ENCODE measurements around the gene TLN1. TPM values are rescaled to one million over a fixed set of nuclear protein-coding genes. Genes with fewer than 3 reads are reported as not detected.

Gene TLN1
- total RNA-seq, 4 donors from 2014 or later: 934 to 1,435 (median 1,196) TPM

- H3K27me3 ChIP-seq: no peaks in the 10 kb centered on the region
- TF ChIP-seq EP300 (IDR thresholded peaks at IDR 0.05) (no peak), CTCF (IDR thresholded peaks at IDR 0.05) (no peak), POLR2AphosphoS5 (IDR thresholded peaks at IDR 0.05) (no peak), POLR2A (IDR thresholded peaks at IDR 0.05; ENCODE audit: low read depth) (no peak)
- intact Hi-C loops (cut with DNase I): no loop called here
- H3K4me3 ChIP-seq: no peak overlapping the region
- 87% methylated on average over 5 of the region's 6 CpGs for WGBS
- H3K27ac ChIP-seq (replicated peaks in 1 of 4): no peak overlapping the region
- no peak for DNase-seq (ENCODE audit: extremely low spot score)
- no peaks in the 10 kb centered on the region for H3K36me3 ChIP-seq
- H3K9me3 ChIP-seq: no peaks in the 10 kb centered on the region
- peaks cover 25 to 38% (median 33%) of the 10 kb centered on the region in 4 donors for H3K4me1 ChIP-seq
Measured at GRCh38 chr9:35669331-35670145, 62.5 kb downstream of the TLN1 start.

DNA sequence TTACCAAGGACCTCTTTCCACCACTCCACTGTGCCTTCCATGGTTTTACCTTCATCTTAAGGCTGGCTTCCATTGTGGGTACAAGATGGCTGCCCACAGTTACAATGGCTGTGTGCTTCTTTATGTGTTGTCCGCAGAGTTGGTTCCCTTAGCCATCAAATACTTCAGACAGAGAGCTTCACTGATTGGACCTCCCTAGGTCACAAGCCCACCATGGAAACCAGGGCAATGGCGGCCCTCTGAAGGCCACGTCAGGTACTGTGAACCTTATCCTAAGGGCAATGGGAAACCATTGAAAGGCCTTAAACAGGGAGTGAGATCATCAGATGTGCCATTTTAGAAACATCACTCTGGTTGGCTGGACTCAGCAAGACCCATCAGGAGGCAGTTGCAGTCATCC is 64.1 kb downstream of the TLN1 start:
- WGBS: 93% methylated on average over 3 of the region's 3 CpGs
- no peak overlapping the region for H3K4me3 ChIP-seq
- no peaks in the 10 kb centered on the region for H3K27me3 ChIP-seq
- TF ChIP-seq EP300 (IDR thresholded peaks at IDR 0.05): no peak
- TF ChIP-seq POLR2A (IDR thresholded peaks at IDR 0.05; ENCODE audit: low read depth): no peak
- TF ChIP-seq CTCF (IDR thresholded peaks at IDR 0.05): no peak
- no peak for TF ChIP-seq POLR2AphosphoS5 (IDR thresholded peaks at IDR 0.05)
- DNase-seq (ENCODE audit: extremely low spot score): no peak
- H3K27ac ChIP-seq (replicated peaks in 1 of 4): no peak overlapping the region
- intact Hi-C loops (cut with DNase I): no loop called here
- H3K9me3 ChIP-seq: no peaks in the 10 kb centered on the region
- H3K4me1 ChIP-seq: peaks cover 17 to 38% (median 35%) of the 10 kb centered on the region in 4 donors
- no peaks in the 10 kb centered on the region for H3K36me3 ChIP-seq

DNA sequence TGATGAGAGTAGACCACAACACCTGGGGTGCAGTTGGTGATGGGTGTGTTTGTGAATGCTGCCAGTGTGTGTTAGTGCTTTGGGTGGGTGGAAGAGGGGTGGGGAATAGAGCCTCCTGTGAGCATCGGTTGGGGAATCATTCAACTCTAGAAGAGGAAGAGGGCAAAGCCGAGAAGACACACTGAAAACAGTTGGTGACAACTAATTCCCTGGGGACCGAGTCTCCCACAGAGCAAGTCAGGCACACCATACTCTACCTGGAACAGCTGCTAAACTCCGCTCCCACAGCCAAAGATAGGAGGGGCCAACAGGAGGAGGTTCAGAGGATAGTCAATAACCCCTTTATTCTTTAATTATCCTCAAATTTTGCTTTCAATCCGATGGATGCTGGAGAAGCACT is 65.4 kb downstream of the TLN1 start:
- H3K4me3 ChIP-seq: no peak overlapping the region
- no peaks in the 10 kb centered on the region for H3K27me3 ChIP-seq
- H3K36me3 ChIP-seq: peaks cover 0 to 1% (median 0%) of the 10 kb centered on the region in 4 donors
- intact Hi-C loops (cut with DNase I): no loop called here
- H3K9me3 ChIP-seq: no peaks in the 10 kb centered on the region
- TF ChIP-seq EP300 (IDR thresholded peaks at IDR 0.05): no peak
- TF ChIP-seq POLR2AphosphoS5 (IDR thresholded peaks at IDR 0.05): no peak
- no peak for TF ChIP-seq POLR2A (IDR thresholded peaks at IDR 0.05; ENCODE audit: low read depth)
- TF ChIP-seq CTCF (IDR thresholded peaks at IDR 0.05): no peak
- H3K4me1 ChIP-seq: peaks cover 25 to 51% (median 48%) of the 10 kb centered on the region in 4 donors
- WGBS: 91% methylated on average over 5 of the region's 5 CpGs
- DNase-seq (ENCODE audit: extremely low spot score): no peak
- peak overlapping the region in 3 of 4 donors; percentile 95 to 99 (median 99) for H3K27ac ChIP-seq (replicated peaks in 1 of 4)

DNA sequence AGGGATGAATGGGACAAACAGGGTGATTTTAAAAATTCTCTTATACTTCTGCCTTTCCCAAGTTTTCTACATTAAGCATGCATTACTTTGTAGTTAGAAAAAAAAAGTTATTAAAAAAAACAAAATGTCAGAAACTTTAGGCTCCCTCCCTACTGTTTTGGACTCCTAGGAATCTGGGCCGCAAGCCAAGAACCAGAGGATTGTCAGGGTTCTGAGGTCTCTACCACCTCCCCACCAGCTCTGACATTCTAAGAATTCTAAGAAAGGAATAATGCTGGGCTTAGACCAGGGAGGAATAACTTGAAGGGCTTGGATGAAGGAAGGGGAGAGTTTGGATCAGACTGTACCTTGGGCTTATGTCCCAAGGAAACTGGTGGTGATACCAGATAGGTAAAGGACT is 66.0 kb downstream of the TLN1 start:
- Histone ChIP-seq H3K36me3 (peaks cover 0 to 6% (median 0%) of the 10 kb centered on the region in 4 donors), H3K4me3 (no peak overlapping the region), H3K27ac (replicated peaks in 1 of 4) (peak overlapping the region in 3 of 4 donors; percentile 95 to 99 (median 99)), H3K9me3 (no peaks in the 10 kb centered on the region), H3K27me3 (no peaks in the 10 kb centered on the region), H3K4me1 (peaks cover 30 to 56% (median 54%) of the 10 kb centered on the region in 4 donors)
- intact Hi-C loops (cut with DNase I): no loop called here
- no peak for DNase-seq (ENCODE audit: extremely low spot score)
- TF ChIP-seq CTCF (IDR thresholded peaks at IDR 0.05) (no peak), POLR2A (IDR thresholded peaks at IDR 0.05; ENCODE audit: low read depth) (no peak), POLR2AphosphoS5 (IDR thresholded peaks at IDR 0.05) (no peak), EP300 (IDR thresholded peaks at IDR 0.05) (no peak)
- 65% methylated on average over 1 of the region's 1 CpG for WGBS

Measured in esophagus muscularis mucosa (tissue), 4 donors.